GM23248 (cell line): Measurements from ENCODE around the gene FSTL4. TPM values are rescaled to one million over a fixed set of nuclear protein-coding genes. Genes with fewer than 3 reads are reported as not detected.

Experiments used
- DNase-seq: peaks from one replicate; pipeline ENCODE4 v3.0.0-alpha.2; 2015
- H2AFZ ChIP-seq: fragments of 200-600 bp; sonication (generic); 2 replicates; pipeline ENCODE4 v1.6.1; 2016; ENCODE audit warnings: antibody characterized with exemption
- H3F3A ChIP-seq: fragments of 200-600 bp; sonication (generic); 2 replicates; pipeline ENCODE4 v1.6.1; 2016; ENCODE audit warnings: mild to moderate bottlenecking, antibody characterized with exemption, mixed run types; ENCODE audit not compliant: insufficient read depth
- H3K27ac ChIP-seq: fragments of 200-600 bp; sonication (generic); 2 replicates; pipeline ENCODE4 v1.5.1; 2016; ENCODE audit warnings: mild to moderate bottlenecking
- H3K27me3 ChIP-seq: fragments of 200-600 bp; sonication (generic); replicated peaks from 2 replicates; pipeline ENCODE4 v1.6.1; 2016; ENCODE audit warnings: mild to moderate bottlenecking; ENCODE audit not compliant: insufficient read depth
- H3K36me3 ChIP-seq: fragments of 200-600 bp; sonication (generic); 2 replicates; pipeline ENCODE4 v1.6.1; 2016; ENCODE audit warnings: low read depth, mild to moderate bottlenecking
- H3K4me1 ChIP-seq: fragments of 200-600 bp; sonication (generic); 2 replicates; pipeline ENCODE4 v1.6.1; 2016; ENCODE audit warnings: mild to moderate bottlenecking; ENCODE audit not compliant: insufficient read depth
- H3K4me2 ChIP-seq: fragments of 200-600 bp; sonication (generic); one replicate; pipeline ENCODE4 v1.6.1; 2016; ENCODE audit warnings: mild to moderate bottlenecking; ENCODE audit not compliant: unreplicated experiment
- H3K4me3 ChIP-seq: fragments of 200-600 bp; sonication (generic); 2 replicates; pipeline ENCODE4 v1.5.1; 2016; ENCODE audit warnings: mild to moderate bottlenecking
- H3K79me2 ChIP-seq: fragments of 200-600 bp; sonication (generic); 2 replicates; pipeline ENCODE4 v1.6.1; 2016; ENCODE audit warnings: mild to moderate bottlenecking; ENCODE audit not compliant: insufficient read depth
- H3K9ac ChIP-seq: fragments of 200-600 bp; sonication (generic); 2 replicates; pipeline ENCODE4 v1.6.1; 2016; ENCODE audit warnings: mild to moderate bottlenecking
- H3K9me2 ChIP-seq: fragments of 200-600 bp; sonication (generic); 2 replicates; pipeline ENCODE4 v1.6.1; 2016; ENCODE audit warnings: mixed run types, mild to moderate bottlenecking, moderate library complexity; ENCODE audit not compliant: insufficient read depth
- H3K9me3 ChIP-seq: fragments of 200-600 bp; sonication (generic); one replicate; pipeline ENCODE4 v1.6.1; 2017; ENCODE audit warnings: low read depth
- H4K20me1 ChIP-seq: fragments of 200-600 bp; sonication (generic); 2 replicates; pipeline ENCODE4 v1.6.0; 2016; ENCODE audit not compliant: insufficient read depth
- EZH2 ChIP-seq: fragments of 200-600 bp; sonication (generic); IDR thresholded peaks from 2 replicates; pipeline ENCODE4 v1.6.1; 2018; ENCODE audit warnings: antibody characterized with exemption, mild to moderate bottlenecking; ENCODE audit not compliant: insufficient read depth, poor library complexity, severe bottlenecking
- EZH2phosphoT487 ChIP-seq: fragments of 200-600 bp; sonication (generic); IDR thresholded peaks from 2 replicates; pipeline ENCODE4 v1.6.1; 2018; ENCODE audit warnings: antibody characterized with exemption, moderate library complexity, mild to moderate bottlenecking, low read depth; ENCODE audit not compliant: insufficient read depth
- WGBS, 2 experiments: methylation state at CpG; one replicate each; pipeline ENCODE4 v1.1.6; 2015 to 2017; ENCODE audit warnings: low lambda C conversion rate in 2 of 2, low coverage in 1 of 2; ENCODE audit errors: missing lambda C conversion rate in 2 of 2; 5-methylcytosine and 5-hydroxymethylcytosine counted together
- in situ Hi-C: fragments of 300-500 bp; cut with MboI; formaldehyde crosslinking; loops from 2 replicates; pipeline ENCODE4 v1.15.0; 2020
- polyA plus RNA-seq: library from polyadenylated mRNA; unstranded; fragments of >200 nt; fragmentation: Nextera tagmentation; extraction: Ambion mirVana; gene quantifications from 2 replicates; pipeline ENCODE4 v1.2.1, GENCODE V29; 2016
- total RNA-seq: library from RNA; depleted of rRNA; stranded (reverse); fragments of >200 nt; shearing (Covaris generic); gene quantifications from 2 replicates; pipeline ENCODE4 v1.2.3, GENCODE V29; 2014

Gene FSTL4
- total and polyA plus RNA-seq, 2 experiments from 2014 or later = not detected

GRCh38 chr5:133509742-133510079 lies 102.6 kb downstream of the FSTL4 start:
- no peaks in the 10 kb centered on the region for H3K36me3 ChIP-seq
- no peaks in the 10 kb centered on the region for H4K20me1 ChIP-seq
- H3K79me2 ChIP-seq = no peaks in the 10 kb centered on the region
- no peak overlapping the region for H3K4me2 ChIP-seq
- no peaks in the 10 kb centered on the region for H3K27me3 ChIP-seq
- in situ Hi-C loops = no loop called here
- H3K4me3 ChIP-seq = no peak overlapping the region
- WGBS, 2 experiments = 50% methylated on average over 4 of the region's 4 CpGs
- no peak overlapping the region for H2AFZ ChIP-seq
- no peaks in the 10 kb centered on the region for H3F3A ChIP-seq
- DNase-seq = no peak
- H3K9me3 ChIP-seq = no peaks in the 10 kb centered on the region
- no peak overlapping the region for H3K27ac ChIP-seq
- TF ChIP-seq EZH2 = no peak
- TF ChIP-seq EZH2phosphoT487 = no peak
- no peaks in the 10 kb centered on the region for H3K9me2 ChIP-seq
- no peak overlapping the region for H3K9ac ChIP-seq
- no peaks in the 10 kb centered on the region for H3K4me1 ChIP-seq

GRCh38 chr5:133508845-133509741 lies 103.2 kb downstream of the FSTL4 start:
- no peaks in the 10 kb centered on the region for H3K9me3 ChIP-seq
- no peaks in the 10 kb centered on the region for H3K9me2 ChIP-seq
- no peak overlapping the region for H2AFZ ChIP-seq
- no peaks in the 10 kb centered on the region for H4K20me1 ChIP-seq
- no peak overlapping the region for H3K9ac ChIP-seq
- no peak overlapping the region for H3K27ac ChIP-seq
- H3K4me3 ChIP-seq = no peak overlapping the region
- no peak overlapping the region for H3K4me2 ChIP-seq
- H3K79me2 ChIP-seq = no peaks in the 10 kb centered on the region
- in situ Hi-C loops = no loop called here
- DNase-seq = no peak
- no peaks in the 10 kb centered on the region for H3K36me3 ChIP-seq
- 60 to 62% methylated on average over 3 of the region's 3 CpGs for WGBS, 2 experiments
- H3K4me1 ChIP-seq = no peaks in the 10 kb centered on the region
- no peaks in the 10 kb centered on the region for H3K27me3 ChIP-seq
- no peak for TF ChIP-seq EZH2phosphoT487
- TF ChIP-seq EZH2 = no peak
- H3F3A ChIP-seq = no peaks in the 10 kb centered on the region

GRCh38 chr5:133508331-133508730 lies 104.0 kb downstream of the FSTL4 start:
- WGBS, 2 experiments = 40 to 56% methylated on average over 5 of the region's 5 CpGs

GRCh38 chr5:133506181-133506580 lies 106.2 kb downstream of the FSTL4 start:
- H2AFZ ChIP-seq = no peak overlapping the region
- H3F3A ChIP-seq = no peaks in the 10 kb centered on the region
- in situ Hi-C loops = no loop called here
- H3K9me2 ChIP-seq = no peaks in the 10 kb centered on the region
- H3K4me3 ChIP-seq = no peak overlapping the region
- H3K27me3 ChIP-seq = no peaks in the 10 kb centered on the region
- H3K27ac ChIP-seq = no peak overlapping the region
- H3K9ac ChIP-seq = no peak overlapping the region
- no peak overlapping the region for H3K4me2 ChIP-seq
- WGBS, 2 experiments = 31 to 35% methylated on average over 5 of the region's 5 CpGs
- no peaks in the 10 kb centered on the region for H3K79me2 ChIP-seq
- H3K4me1 ChIP-seq = no peaks in the 10 kb centered on the region
- no peaks in the 10 kb centered on the region for H3K9me3 ChIP-seq
- H3K36me3 ChIP-seq = no peaks in the 10 kb centered on the region
- no peak for DNase-seq
- no peak for TF ChIP-seq EZH2
- H4K20me1 ChIP-seq = no peaks in the 10 kb centered on the region

More at GRCh38 chr5:133508331-133508730, 104.0 kb downstream of the FSTL4 start:
- no peak for DNase-seq
- H3K4me3 ChIP-seq = no peak overlapping the region
- H3K9me2 ChIP-seq = no peaks in the 10 kb centered on the region
- H2AFZ ChIP-seq = no peak overlapping the region
- H4K20me1 ChIP-seq = no peaks in the 10 kb centered on the region
- no peaks in the 10 kb centered on the region for H3K79me2 ChIP-seq
- H3K27ac ChIP-seq = no peak overlapping the region
- no peaks in the 10 kb centered on the region for H3F3A ChIP-seq
- no peaks in the 10 kb centered on the region for H3K36me3 ChIP-seq
- H3K9ac ChIP-seq = no peak overlapping the region
- H3K9me3 ChIP-seq = no peaks in the 10 kb centered on the region
- H3K4me1 ChIP-seq = no peaks in the 10 kb centered on the region
- in situ Hi-C loops = no loop called here
- TF ChIP-seq EZH2phosphoT487 = no peak
- H3K4me2 ChIP-seq = no peak overlapping the region
- no peaks in the 10 kb centered on the region for H3K27me3 ChIP-seq
